CD14-positive monocyte (primary cell): ENCODE results near the gene PGBD1. TPM values are rescaled to one million over a fixed set of nuclear protein-coding genes. Genes with fewer than 3 reads are reported as not detected.

Experiments
- DNase-seq, 3 donors: peaks; one replicate each; pipeline ENCODE4 v3.0.0-alpha.2; 2011 to 2022
- H2AFZ ChIP-seq: 2 replicates; pipeline ENCODE4 v1.6.0; 2012; ENCODE audit warnings: mild to moderate bottlenecking, low read depth, low read length, inconsistent platforms; ENCODE audit not compliant: insufficient read depth, poor library complexity, severe bottlenecking
- H3K27ac ChIP-seq, 2 donors: 1 replicate in 1 of 2; 2 replicates in 1 of 2; pipeline ENCODE4 v1.5.1; 2012 to 2013; ENCODE audit warnings: low read length in 2 of 2, control low read depth in 1 of 2, inconsistent platforms in 1 of 2, low read depth in 1 of 2, mild to moderate bottlenecking in 1 of 2
- H3K27me3 ChIP-seq, 2 donors: one replicate each; pipeline versions ENCODE4 v1.6.0 to v1.6.1; 2011 to 2013; ENCODE audit warnings: low read length in 2 of 2; ENCODE audit not compliant: control insufficient read depth in 2 of 2, insufficient read depth in 2 of 2
- H3K36me3 ChIP-seq, 2 donors: replicated peaks in 1 of 2; 1 replicate in 1 of 2; 2 replicates in 1 of 2; pipeline versions ENCODE4 v1.5.1 to v1.6.1; 2012 to 2013; ENCODE audit warnings: low read length in 2 of 2, control low read depth in 1 of 2, inconsistent platforms in 1 of 2, mild to moderate bottlenecking in 1 of 2; ENCODE audit not compliant: insufficient read depth in 2 of 2, control insufficient read depth in 1 of 2
- H3K4me1 ChIP-seq, 2 donors: 1 replicate in 1 of 2; 2 replicates in 1 of 2; pipeline versions ENCODE4 v1.5.1 to v1.6.1; 2012 to 2013; ENCODE audit warnings: low read length in 2 of 2, control low read depth in 1 of 2, inconsistent platforms in 1 of 2, mild to moderate bottlenecking in 1 of 2, moderate library complexity in 1 of 2; ENCODE audit not compliant: insufficient read depth in 2 of 2, control insufficient read depth in 1 of 2
- H3K4me2 ChIP-seq: replicated peaks from 2 replicates; pipeline ENCODE3; 2012; ENCODE audit warnings: low read length, moderate library complexity, mild to moderate bottlenecking; ENCODE audit not compliant: poor library complexity, severe bottlenecking; ENCODE audit errors: extremely low read depth
- H3K4me3 ChIP-seq, 3 experiments: fragments of 200-600 bp in 1 of 3; sonication (generic) in 1 of 3; replicated peaks in 1 of 3; 1 replicate in 2 of 3; 2 replicates in 1 of 3; pipeline ENCODE4 v1.5.1; 2011 to 2013; ENCODE audit warnings: low read length in 3 of 3, mild to moderate bottlenecking in 3 of 3, control low read depth in 2 of 3, low read depth in 2 of 3, inconsistent platforms in 1 of 3, moderate library complexity in 1 of 3
- H3K79me2 ChIP-seq: 2 replicates; pipeline ENCODE4 v1.6.0; 2012; ENCODE audit warnings: mild to moderate bottlenecking, control low read depth, inconsistent platforms, low read length, moderate library complexity; ENCODE audit not compliant: insufficient read depth
- H3K9ac ChIP-seq: 2 replicates; pipeline ENCODE4 v1.6.0; 2017; ENCODE audit warnings: low read length, mild to moderate bottlenecking; ENCODE audit not compliant: insufficient read depth, poor library complexity, severe bottlenecking
- H3K9me3 ChIP-seq, 2 donors: replicated peaks in 1 of 2; 1 replicate in 1 of 2; 2 replicates in 1 of 2; pipeline versions ENCODE4 v1.5.1 to v1.6.1; 2012 to 2013; ENCODE audit warnings: low read length in 2 of 2, control low read depth in 1 of 2; ENCODE audit not compliant: control insufficient read depth in 1 of 2, insufficient read depth in 1 of 2
- H4K20me1 ChIP-seq: 2 replicates; pipeline ENCODE4 v1.6.0; 2012; ENCODE audit warnings: mild to moderate bottlenecking, low read length, control low read depth, moderate library complexity; ENCODE audit not compliant: insufficient read depth
- H3K27ac Mint-ChIP-seq, 7 donors: one replicate each; pipeline ENCODE4 v1.8.0; 2020; ENCODE audit warnings: mild to moderate bottlenecking in 7 of 7, mixed read lengths in 7 of 7, moderate library complexity in 6 of 7, inconsistent platforms in 2 of 7
- H3K27me3 Mint-ChIP-seq, 3 donors: one replicate each; pipeline ENCODE4 v1.8.0; 2021 to 2022; ENCODE audit warnings: low read depth in 3 of 3, mild to moderate bottlenecking in 3 of 3, mixed read lengths in 3 of 3, moderate library complexity in 3 of 3, inconsistent platforms in 1 of 3
- H3K36me3 Mint-ChIP-seq, 2 donors: one replicate each; pipeline ENCODE4 v1.8.0; 2020; ENCODE audit warnings: mixed read lengths in 2 of 2, inconsistent platforms in 1 of 2, mild to moderate bottlenecking in 1 of 2
- H3K4me1 Mint-ChIP-seq: one replicate; pipeline ENCODE4 v1.8.0; 2020; ENCODE audit warnings: mild to moderate bottlenecking, mixed read lengths
- H3K4me3 Mint-ChIP-seq, 2 donors: one replicate each; pipeline ENCODE4 v1.8.0; 2020; ENCODE audit warnings: mild to moderate bottlenecking in 2 of 2, mixed read lengths in 2 of 2, moderate library complexity in 1 of 2
- H3K9me3 Mint-ChIP-seq, 7 donors: one replicate each; pipeline ENCODE4 v1.8.0; 2020 to 2022; ENCODE audit warnings: mixed read lengths in 7 of 7, mild to moderate bottlenecking in 6 of 7, moderate library complexity in 6 of 7, inconsistent platforms in 2 of 7
- intact Hi-C, 2 donors: fragments of 100-400 bp; cut with micrococcal nuclease; formaldehyde crosslinking; loops; one replicate each; pipeline versions ENCODE4 v1.15.0 to v1.15.1; 2023
- polyA plus RNA-seq, 3 donors: library from polyadenylated mRNA; depleted of rRNA in 1 of 3; unstranded in 2 of 3; stranded (reverse) in 1 of 3; fragments of 300-500 nt in 2 of 3; fragments of >200 nt in 1 of 3; fragmentation: Illumina TruSeq in 2 of 3; gene quantifications; 1 replicate in 2 of 3; 2 replicates in 1 of 3; pipeline ENCODE4 v1.2.3, GENCODE V29; 2012 to 2021
- TF ChIP-seq, protein P1 (sequence below): fragments of 200-600 bp; IDR thresholded peaks from one replicate; pipeline ENCODE4 v1.8.0; 2022; ENCODE audit warnings: antibody characterized with exemption, mild to moderate bottlenecking

The PGBD1 gene
- polyA plus RNA-seq, 3 donors: 0.15 to 0.36 (median 0.17) TPM

GRCh38 chr6:28269492-28269891, 11.9 kb upstream of the PGBD1 start:
- peak; percentile 4 to 26 (median 16) for DNase-seq

DNA sequence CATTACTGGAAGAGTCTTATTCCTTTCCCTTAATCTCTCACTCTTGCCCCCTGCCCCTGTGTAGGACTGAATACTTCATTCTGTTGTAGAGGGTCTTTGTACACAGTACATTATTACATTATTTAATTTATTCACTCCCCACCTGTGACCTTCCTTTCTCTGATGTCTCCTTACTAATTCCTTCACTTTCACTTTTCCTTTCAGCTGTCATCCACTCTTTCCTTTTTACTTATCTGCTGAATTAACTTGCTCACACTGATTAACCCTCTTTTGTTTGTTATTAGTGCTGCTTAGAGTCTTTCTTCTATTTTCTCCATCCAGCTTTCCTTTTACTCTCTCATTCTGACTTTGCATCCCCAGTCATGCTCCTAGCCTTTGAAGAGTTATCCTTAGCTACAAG, 6.5 kb upstream of the PGBD1 start:
- Mint-ChIP-seq H3K4me3 (no peak overlapping the region), H3K27ac (no peak overlapping the region), H3K9me3 (no peaks in the 10 kb centered on the region), H3K4me1 (peaks cover 14% of the 10 kb centered on the region), H3K27me3 (peaks cover 0 to 5% (median 2%) of the 10 kb centered on the region in 3 donors), H3K36me3 (peaks cover 55 to 56% of the 10 kb centered on the region in 2 donors)
- DNase-seq: no peak
- H3K9ac ChIP-seq: no peak overlapping the region
- intact Hi-C loops: no loop called here
- no peak overlapping the region for H3K4me3 ChIP-seq
- TF ChIP-seq, protein P1, sequence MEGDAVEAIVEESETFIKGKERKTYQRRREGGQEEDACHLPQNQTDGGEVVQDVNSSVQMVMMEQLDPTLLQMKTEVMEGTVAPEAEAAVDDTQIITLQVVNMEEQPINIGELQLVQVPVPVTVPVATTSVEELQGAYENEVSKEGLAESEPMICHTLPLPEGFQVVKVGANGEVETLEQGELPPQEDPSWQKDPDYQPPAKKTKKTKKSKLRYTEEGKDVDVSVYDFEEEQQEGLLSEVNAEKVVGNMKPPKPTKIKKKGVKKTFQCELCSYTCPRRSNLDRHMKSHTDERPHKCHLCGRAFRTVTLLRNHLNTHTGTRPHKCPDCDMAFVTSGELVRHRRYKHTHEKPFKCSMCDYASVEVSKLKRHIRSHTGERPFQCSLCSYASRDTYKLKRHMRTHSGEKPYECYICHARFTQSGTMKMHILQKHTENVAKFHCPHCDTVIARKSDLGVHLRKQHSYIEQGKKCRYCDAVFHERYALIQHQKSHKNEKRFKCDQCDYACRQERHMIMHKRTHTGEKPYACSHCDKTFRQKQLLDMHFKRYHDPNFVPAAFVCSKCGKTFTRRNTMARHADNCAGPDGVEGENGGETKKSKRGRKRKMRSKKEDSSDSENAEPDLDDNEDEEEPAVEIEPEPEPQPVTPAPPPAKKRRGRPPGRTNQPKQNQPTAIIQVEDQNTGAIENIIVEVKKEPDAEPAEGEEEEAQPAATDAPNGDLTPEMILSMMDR: no peak
- H3K36me3 ChIP-seq: peaks cover 36 to 61% of the 10 kb centered on the region in 2 donors
- no peaks in the 10 kb centered on the region for H3K9me3 ChIP-seq
- H4K20me1 ChIP-seq: no peaks in the 10 kb centered on the region
- no peak overlapping the region for H3K4me2 ChIP-seq
- no peaks in the 10 kb centered on the region for H3K27me3 ChIP-seq
- H3K79me2 ChIP-seq: no peaks in the 10 kb centered on the region
- no peak overlapping the region for H3K27ac ChIP-seq
- H3K4me1 ChIP-seq: peaks cover 7 to 8% of the 10 kb centered on the region in 2 donors
- H2AFZ ChIP-seq: no peak overlapping the region

More at GRCh38 chr6:28269492-28269891, 11.9 kb upstream of the PGBD1 start:
- Mint-ChIP-seq H3K36me3 (peaks cover 24 to 26% of the 10 kb centered on the region in 2 donors), H3K4me3 (no peak overlapping the region), H3K27ac (no peak overlapping the region), H3K27me3 (peaks cover 0 to 1% (median 0%) of the 10 kb centered on the region in 3 donors), H3K4me1 (peaks cover 8% of the 10 kb centered on the region), H3K9me3 (no peaks in the 10 kb centered on the region)
- TF ChIP-seq, protein P1: no peak
- Histone ChIP-seq H3K9ac (no peak overlapping the region), H3K27ac (no peak overlapping the region), H3K27me3 (no peaks in the 10 kb centered on the region), H3K4me2 (no peak overlapping the region), H4K20me1 (no peaks in the 10 kb centered on the region), H3K4me3 (no peak overlapping the region), H3K4me1 (peaks cover 14 to 17% of the 10 kb centered on the region in 2 donors), H3K36me3 (peaks cover 16 to 30% of the 10 kb centered on the region in 2 donors), H3K79me2 (peaks cover 23% of the 10 kb centered on the region), H2AFZ (no peak overlapping the region), H3K9me3 (no peaks in the 10 kb centered on the region)
- intact Hi-C loops: loop anchor here in 1 of 2 donors (10.0 kb wide), 1 partner anchor 65 kb away; the partner anchor contains the start of gene ZSCAN31
